ENCODE measurements around the gene TLN1. TPM values are rescaled to one million over a fixed set of nuclear protein-coding genes. Genes with fewer than 3 reads are reported as not detected.

Gene TLN1
- total RNA-seq, 4 donors from 2014 or later, result 142 to 245 (median 184) TPM

- WGBS, 2 donors, result 40 to 50% methylated on average over 5 to 10 of the region's 13 CpGs
- TF ChIP-seq CTCF (IDR thresholded peaks at IDR 0.05) (no peak), POLR2A (IDR thresholded peaks at IDR 0.05) (no peak)
- intact Hi-C loops (cut with DNase I), result no loop called here
Observed at GRCh38 chr9:35675204-35675603, 56.8 kb downstream of the TLN1 start.

GRCh38 chr9:35674025-35674361 is 58.0 kb downstream of the TLN1 start:
- H3K4me1 ChIP-seq, result peaks cover 4 to 12% of the 10 kb centered on the region in 2 donors
- H3K27ac ChIP-seq, result no peak overlapping the region
- intact Hi-C loops (cut with DNase I), result no loop called here
- H3K27me3 ChIP-seq, result no peaks in the 10 kb centered on the region
- no peaks in the 10 kb centered on the region for H3K9me3 ChIP-seq
- no peaks in the 10 kb centered on the region for H3K36me3 ChIP-seq
- no peak for DNase-seq
- no peak for TF ChIP-seq CTCF (IDR thresholded peaks at IDR 0.05)
- 83 to 94% methylated on average over 2 to 3 of the region's 3 CpGs for WGBS, 2 donors
- no peak overlapping the region for H3K4me3 ChIP-seq (replicated peaks in 1 of 3)

More at GRCh38 chr9:35675204-35675603, 56.8 kb downstream of the TLN1 start:
- Histone ChIP-seq H3K36me3 (no peaks in the 10 kb centered on the region), H3K9me3 (no peaks in the 10 kb centered on the region), H3K27ac (no peak overlapping the region), H3K4me3 (replicated peaks in 1 of 3) (peak overlapping the region in 1 of 3 donors; percentile 47), H3K27me3 (no peaks in the 10 kb centered on the region), H3K4me1 (peaks cover 4 to 10% of the 10 kb centered on the region in 2 donors)
- DNase-seq, result no peak

GRCh38 chr9:35673132-35674024 is 58.6 kb downstream of the TLN1 start, which contains the start of gene CA9:
Gene CA9 (plus strand): TSS chr9:35673928. CDS start chr9:35673960, 32 bp downstream.
- Histone ChIP-seq H3K4me3 (replicated peaks in 1 of 3) (no peak within 1 kb of the TSS), H3K36me3 (no peaks in the 10 kb centered on the region), H3K27ac (no peak within 1 kb of the TSS), H3K9me3 (no peaks in the 10 kb centered on the region), H3K4me1 (peaks cover 4 to 15% of the 10 kb centered on the region in 2 donors), H3K27me3 (no peaks in the 10 kb centered on the region)
- 52 to 62% methylated on average over 8 to 9 of the region's 10 CpGs for WGBS, 2 donors
- DNase-seq, result peak in 1 of 2 donors; percentile 21
- TF ChIP-seq POLR2A (IDR thresholded peaks at IDR 0.05) (no peak), CTCF (IDR thresholded peaks at IDR 0.05) (no peak)
- intact Hi-C loops (cut with DNase I), result no loop called here

- Histone ChIP-seq H3K27me3 (no peaks in the 10 kb centered on the region), H3K4me3 (replicated peaks in 1 of 3) (no peak overlapping the region), H3K36me3 (no peaks in the 10 kb centered on the region), H3K4me1 (peaks cover 9 to 11% of the 10 kb centered on the region in 2 donors), H3K9me3 (no peaks in the 10 kb centered on the region), H3K27ac (peak overlapping the region in 2 of 3 donors; percentile 4 to 57)
- intact Hi-C loops (cut with DNase I), result no loop called here
- peak; percentile 54 to 55 for DNase-seq
- 49 to 54% methylated on average over 6 of the region's 6 CpGs for WGBS, 2 donors
- TF ChIP-seq POLR2A (IDR thresholded peaks at IDR 0.05) (no peak), CTCF (IDR thresholded peaks at IDR 0.05) (no peak)
Observed at GRCh38 chr9:35669331-35670145, 62.5 kb downstream of the TLN1 start.

All from thyroid gland (tissue), 4 donors.